H1 (cell line): ENCODE measurements around the gene FGF19. TPM values are rescaled to one million over a fixed set of nuclear protein-coding genes. Genes with fewer than 3 reads are reported as not detected.

Source experiments
- CBX8 ChIP-seq: fragments of 300-800, 300-1000 bp; sonication (generic); IDR thresholded peaks from 2 replicates; pipeline ENCODE4 v1.7.1; 2016; ENCODE audit warnings: low read depth, low read length, borderline replicate concordance
- CTCF ChIP-seq, 3 experiments: IDR thresholded peaks; 1 replicate in 2 of 3; 2 replicates in 1 of 3; pipeline versions ENCODE4 v1.5.1 to v1.6.1; 2011; ENCODE audit warnings: low read length in 3 of 3, mild to moderate bottlenecking in 3 of 3, inconsistent platforms in 2 of 3, low read depth in 1 of 3, moderate library complexity in 1 of 3; ENCODE audit not compliant: insufficient read depth in 1 of 3; ENCODE audit errors: control extremely low read depth in 1 of 3
- E2F6 ChIP-seq: IDR thresholded peaks from 2 replicates; pipeline ENCODE4 v1.6.1; 2012; ENCODE audit warnings: inconsistent platforms
- FOSL1 ChIP-seq: IDR thresholded peaks from 2 replicates; pipeline ENCODE4 v1.6.1; 2011; ENCODE audit warnings: mild to moderate bottlenecking, low read depth, low read length, moderate library complexity; ENCODE audit not compliant: insufficient read depth
- RFX5 ChIP-seq: IDR thresholded peaks from 2 replicates; pipeline ENCODE4 v1.6.1; 2011; ENCODE audit warnings: low read depth, low read length, improper control_type of control experiment, borderline replicate concordance
- TAF7 ChIP-seq: optimal IDR thresholded peaks from 2 replicates; pipeline ENCODE3; 2011; ENCODE audit warnings: low read depth, mild to moderate bottlenecking, inconsistent platforms, low read length, moderate library complexity, borderline replicate concordance
- ZNF274 ChIP-seq: IDR thresholded peaks from 2 replicates; pipeline ENCODE4 v1.7.0; 2012; ENCODE audit warnings: low read length, borderline replicate concordance; ENCODE audit errors: extremely low read depth
- polyA plus RNA-seq, 7 experiments: library from polyadenylated mRNA; depleted of rRNA in 3 of 7; stranded (reverse) in 5 of 7; unstranded in 2 of 7; fragments of >200 nt in 5 of 7; fragments of 200-250 nt in 2 of 7; gene quantifications; 1 replicate in 5 of 7; 2 replicates in 1 of 7; 4 replicates in 1 of 7; pipeline versions ENCODE4 v1.2.1 to v1.2.3, GENCODE V29; 2011 to 2013; ENCODE audit warnings: missing spikeins in 2 of 7, mixed read lengths in 2 of 7
- total RNA-seq: library from RNA; stranded (reverse); fragmentation: NEBNext Ultra II Directional; extraction: Animal tissue kit (Norgen Biotek cat#: 25700); gene quantifications from 2 replicates; pipeline ENCODE4 v1.2.1, GENCODE V29; 2021

FGF19 gene
- total and polyA plus RNA-seq, 2 of the 8 experiments (the other 6 are each of a cell fraction or from before 2014, with no cell fraction given), result 9.6 to 14.8 TPM

GRCh38 chr11:69703768-69704507, at the start of gene FGF19 (continued):
- TF ChIP-seq FOSL1, result no peak
- no peak for TF ChIP-seq CTCF (IDR thresholded peaks at IDR 0.05; ENCODE audit: control extremely low read depth in 1 of 3, insufficient read depth in 1 of 3, low read depth in 1 of 3, low read length in 3 of 3)
- TF ChIP-seq E2F6, result no peak
- TF ChIP-seq ZNF274, result no peak
- TF ChIP-seq RFX5, result no peak
- no peak for TF ChIP-seq CBX8
- no peak for TF ChIP-seq TAF7
